22Rv1 (cell line): ENCODE measurements around the gene QRICH2.
"Not testable (repeated sequence)": the region's sequence is repeated elsewhere in the genome, so short reads cannot be mapped to it uniquely, and the experiment has no call there.

Experiments
- H3K27ac ChIP-seq: fragments of 450-650 bp; 2 replicates; pipeline ENCODE4 v1.5.1; 2017
- ZFX ChIP-seq: fragments of 450-650 bp; IDR thresholded peaks from 2 replicates; pipeline ENCODE4 v1.6.1; 2017; ENCODE audit warnings: antibody characterized with exemption, borderline replicate concordance
- TF ChIP-seq, protein P1 (sequence below): fragments of 450-650 bp; IDR thresholded peaks from 2 replicates; pipeline ENCODE4 v1.5.1; 2017; ENCODE audit warnings: mild to moderate bottlenecking

The QRICH2 gene

DNA sequence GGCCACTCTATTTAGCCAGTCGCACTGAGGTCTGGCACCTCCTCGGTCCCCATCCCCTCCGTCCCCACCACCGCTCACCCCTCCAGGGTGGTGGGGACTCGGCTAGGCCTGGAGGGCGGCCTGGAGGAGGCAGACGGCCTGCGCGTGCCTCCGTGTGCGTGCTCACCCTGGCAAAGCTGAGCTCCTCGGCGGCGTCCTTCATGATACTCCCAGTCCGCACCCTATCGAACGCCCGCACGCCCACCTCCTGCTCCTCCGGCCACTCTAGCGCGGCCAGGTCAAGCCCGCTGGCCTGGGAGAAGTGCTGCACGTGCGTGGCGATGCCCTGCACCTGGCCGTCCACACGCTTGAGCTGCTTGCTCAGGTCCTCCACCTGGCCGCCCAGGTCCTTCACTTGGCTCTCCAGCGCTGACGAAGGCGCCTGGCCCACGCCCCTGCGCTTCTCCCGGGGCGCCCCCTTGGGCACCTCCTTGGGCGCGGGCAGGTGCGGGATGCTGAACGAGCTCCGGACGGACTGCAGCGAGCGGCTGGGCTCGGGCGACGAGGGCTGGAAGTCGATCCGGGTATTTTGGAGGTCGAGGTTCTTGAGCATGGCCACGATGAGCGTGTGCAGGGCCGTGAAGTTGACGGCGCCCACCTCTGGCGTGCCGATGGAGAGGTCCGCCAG is 644 bp downstream of the QRICH2 start:
- TF ChIP-seq, protein P1, sequence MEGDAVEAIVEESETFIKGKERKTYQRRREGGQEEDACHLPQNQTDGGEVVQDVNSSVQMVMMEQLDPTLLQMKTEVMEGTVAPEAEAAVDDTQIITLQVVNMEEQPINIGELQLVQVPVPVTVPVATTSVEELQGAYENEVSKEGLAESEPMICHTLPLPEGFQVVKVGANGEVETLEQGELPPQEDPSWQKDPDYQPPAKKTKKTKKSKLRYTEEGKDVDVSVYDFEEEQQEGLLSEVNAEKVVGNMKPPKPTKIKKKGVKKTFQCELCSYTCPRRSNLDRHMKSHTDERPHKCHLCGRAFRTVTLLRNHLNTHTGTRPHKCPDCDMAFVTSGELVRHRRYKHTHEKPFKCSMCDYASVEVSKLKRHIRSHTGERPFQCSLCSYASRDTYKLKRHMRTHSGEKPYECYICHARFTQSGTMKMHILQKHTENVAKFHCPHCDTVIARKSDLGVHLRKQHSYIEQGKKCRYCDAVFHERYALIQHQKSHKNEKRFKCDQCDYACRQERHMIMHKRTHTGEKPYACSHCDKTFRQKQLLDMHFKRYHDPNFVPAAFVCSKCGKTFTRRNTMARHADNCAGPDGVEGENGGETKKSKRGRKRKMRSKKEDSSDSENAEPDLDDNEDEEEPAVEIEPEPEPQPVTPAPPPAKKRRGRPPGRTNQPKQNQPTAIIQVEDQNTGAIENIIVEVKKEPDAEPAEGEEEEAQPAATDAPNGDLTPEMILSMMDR, result no peak
- no peak for TF ChIP-seq ZFX
- no peak overlapping the region for H3K27ac ChIP-seq

DNA sequence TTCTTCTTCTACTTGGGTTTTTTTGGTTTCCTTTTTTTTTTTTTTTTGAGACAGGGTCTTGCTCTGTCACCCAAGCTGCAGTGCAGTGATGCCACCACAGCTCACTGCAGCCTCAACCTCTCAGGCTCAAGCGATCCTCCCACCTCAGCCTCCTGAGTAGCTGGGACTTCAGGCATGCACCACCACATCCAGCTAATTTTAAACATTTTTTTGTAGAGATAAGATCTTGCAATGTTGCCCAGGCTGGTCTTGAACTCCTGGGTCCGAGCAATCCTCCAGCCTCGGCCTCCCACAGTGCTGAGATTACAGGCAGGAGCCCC is 3.0 kb downstream of the QRICH2 start:
- H3K27ac ChIP-seq, result not testable (repeated sequence)

DNA sequence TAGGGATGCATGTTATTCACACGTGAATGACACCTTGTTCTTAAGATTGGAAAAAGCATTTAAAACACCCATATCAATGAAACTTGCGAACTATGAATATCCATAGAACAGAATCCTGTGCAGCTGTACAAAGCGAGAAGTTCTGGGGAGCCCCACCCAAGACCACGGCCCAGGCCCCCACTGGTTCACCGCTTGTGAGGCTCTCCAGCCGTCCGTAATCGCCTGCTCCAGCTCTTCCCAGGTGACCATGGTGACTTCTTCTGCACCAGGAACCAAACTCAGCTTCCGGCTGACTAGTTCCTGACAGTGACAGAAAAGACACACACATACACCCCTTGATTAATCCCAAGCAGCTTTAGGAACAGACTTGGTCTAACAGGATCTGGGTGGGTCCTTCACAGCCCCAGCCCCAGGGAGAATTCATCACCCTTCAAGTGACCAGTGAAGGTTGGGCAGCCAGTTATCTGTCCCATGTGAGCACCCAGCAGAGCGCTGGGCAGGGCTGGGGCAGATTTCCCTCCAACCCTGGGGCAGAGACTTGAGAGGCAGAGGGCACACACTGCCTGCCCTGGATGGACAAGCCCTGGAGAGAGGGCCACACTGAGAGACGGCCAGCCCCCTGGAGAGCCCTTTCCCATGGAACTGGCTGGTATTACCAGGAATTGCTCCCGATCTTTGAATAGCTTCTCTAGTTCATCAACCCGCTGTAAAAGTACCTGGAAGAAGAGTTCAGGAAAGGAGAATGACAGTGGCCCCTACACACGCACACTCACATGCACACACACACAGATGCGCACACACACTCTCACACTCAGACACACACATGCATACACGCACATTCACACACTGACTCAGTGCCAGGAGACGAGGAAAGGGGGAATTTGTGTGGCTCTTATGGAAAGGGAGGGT is 3.6 kb downstream of the QRICH2 start:
- TF ChIP-seq, protein P1, result no peak
- TF ChIP-seq ZFX, result no peak
- no peak overlapping the region for H3K27ac ChIP-seq

DNA sequence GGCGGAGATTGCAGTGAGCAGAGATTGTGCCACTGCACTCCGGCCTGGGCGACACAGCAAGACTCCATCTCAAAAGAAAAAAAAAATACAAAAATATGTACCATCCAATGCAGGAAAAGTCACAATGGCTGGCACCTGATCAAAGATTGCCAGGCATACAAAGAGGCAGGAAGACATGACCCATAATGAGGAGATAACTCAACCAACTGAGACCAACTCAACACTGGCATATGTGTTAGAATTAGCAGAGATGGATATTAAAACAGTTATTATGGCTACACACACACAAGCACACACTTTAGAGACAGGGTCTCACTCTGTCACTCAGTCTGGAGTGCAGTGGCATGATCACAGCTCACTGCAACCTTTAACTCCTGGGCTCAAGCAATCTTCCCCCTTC is 10.6 kb downstream of the QRICH2 start:
- TF ChIP-seq, protein P1, result no peak
- no peak for TF ChIP-seq ZFX
- no peak overlapping the region for H3K27ac ChIP-seq

DNA sequence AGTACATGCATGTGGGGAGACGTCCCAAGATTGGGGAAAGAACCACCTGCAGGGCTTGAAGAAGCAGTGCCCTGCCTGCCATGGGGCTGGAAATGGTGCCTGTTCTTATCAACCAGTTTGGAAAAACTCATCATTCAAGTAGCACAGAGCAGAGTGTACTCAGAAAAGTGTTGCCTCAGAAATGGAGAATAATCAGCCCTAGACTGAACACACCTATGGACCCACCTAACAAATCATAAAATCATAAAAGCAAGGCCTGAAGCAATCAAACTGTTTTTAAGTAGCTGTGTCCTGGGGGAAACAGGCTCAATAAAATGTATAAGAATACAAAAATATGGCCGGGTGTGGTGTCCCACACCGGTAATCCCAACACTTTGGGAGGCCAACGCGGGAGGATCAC is 11.2 kb downstream of the QRICH2 start:
- TF ChIP-seq, protein P1, result no peak
- no peak for TF ChIP-seq ZFX
- H3K27ac ChIP-seq, result no peak overlapping the region

DNA sequence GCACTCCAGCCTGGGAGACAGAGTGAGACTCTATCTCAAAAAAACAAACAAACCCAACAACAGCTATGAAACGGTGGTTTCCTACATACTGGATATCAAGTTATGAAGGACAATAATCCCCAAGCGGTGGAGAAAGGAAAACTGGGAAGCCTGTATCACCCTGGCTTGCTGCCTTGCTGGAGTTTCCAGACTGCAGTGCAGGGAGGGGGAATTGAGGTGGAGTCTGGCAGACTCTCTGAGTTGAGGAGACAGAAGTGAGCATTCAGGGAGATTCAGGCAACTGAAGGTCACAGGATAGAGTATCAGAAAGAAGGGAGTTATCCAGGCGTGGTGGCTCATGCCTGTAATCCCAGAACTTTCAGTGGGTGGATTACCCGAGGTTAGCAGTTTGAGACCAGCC is 11.9 kb downstream of the QRICH2 start:
- TF ChIP-seq, protein P1, result no peak
- no peak for TF ChIP-seq ZFX
- H3K27ac ChIP-seq, result no peak overlapping the region

DNA sequence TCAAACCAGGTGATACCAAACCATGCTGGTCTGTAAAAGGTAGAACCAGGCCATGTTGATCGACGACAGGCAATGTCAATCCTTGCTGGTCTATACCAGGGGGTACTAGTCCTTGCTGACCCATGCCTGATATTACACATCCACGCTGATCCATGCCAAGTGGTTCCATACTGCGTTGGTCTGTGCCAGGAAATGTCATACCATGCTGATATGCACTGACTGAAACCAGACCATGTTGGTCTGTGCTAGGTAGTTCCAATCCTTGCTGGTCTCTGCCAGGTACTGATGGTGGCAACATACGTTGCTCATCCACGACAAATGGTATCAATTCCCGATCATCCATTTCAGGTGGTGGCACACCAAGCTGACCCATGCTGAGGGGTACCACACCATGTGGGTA is 15.0 kb downstream of the QRICH2 start:
- TF ChIP-seq ZFX, result no peak
- TF ChIP-seq, protein P1, result no peak

DNA sequence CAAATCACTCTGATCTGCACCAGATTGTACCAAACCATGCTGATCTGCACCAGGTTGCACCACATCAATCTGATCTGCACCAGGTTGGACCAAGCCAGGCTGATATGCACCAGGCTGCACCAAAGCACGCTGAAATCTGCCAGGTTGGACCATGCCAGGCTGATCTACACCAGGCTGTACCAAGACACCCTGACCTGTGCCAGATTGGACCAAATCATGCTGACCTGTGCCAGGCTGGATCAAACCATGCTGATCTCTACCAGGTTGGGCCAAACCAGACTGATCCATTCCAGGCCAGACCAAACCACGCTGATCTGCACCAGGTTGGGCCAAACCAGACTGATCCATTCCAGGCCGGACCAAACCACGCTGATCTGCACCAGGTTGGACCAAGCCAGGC is 15.5 kb downstream of the QRICH2 start:
- TF ChIP-seq ZFX, result no peak
- TF ChIP-seq, protein P1, result no peak
- no peak overlapping the region for H3K27ac ChIP-seq

More for the DNA sequence above, 15.0 kb downstream of the QRICH2 start:
- no peak overlapping the region for H3K27ac ChIP-seq
